K562 (cell line): ENCODE data around the gene ECI1. TPM values are rescaled to one million over a fixed set of nuclear protein-coding genes. Genes with fewer than 3 reads are reported as not detected.

Experiments used
- BACH1 ChIP-seq: fragments of 200-800 bp; sonication (Bioruptor generic); IDR thresholded peaks from 2 replicates; pipeline ENCODE4 v1.6.1; 2016; ENCODE audit warnings: missing genetic modification characterization, missing compliant biosample characterization
- CHD2 ChIP-seq: IDR thresholded peaks from 2 replicates; pipeline ENCODE4 v1.6.1; 2011; ENCODE audit warnings: low read depth, low read length
- ESRRB ChIP-seq: fragments of 250-450 bp; sonication (Bioruptor Pico); IDR thresholded peaks from 2 replicates; pipeline ENCODE4 v1.5.0; 2020; ENCODE audit warnings: mild to moderate bottlenecking, moderate library complexity, borderline replicate concordance
- GATAD2A ChIP-seq: fragments of 450-650 bp; IDR thresholded peaks from 2 replicates; pipeline ENCODE4 v1.6.1; 2017
- MTA1 ChIP-seq: fragments of 450-650 bp; IDR thresholded peaks from 2 replicates; pipeline ENCODE4 v1.6.1; 2017; ENCODE audit warnings: borderline replicate concordance
- NEUROD1 ChIP-seq: fragments of 150-350 bp; IDR thresholded peaks from 2 replicates; pipeline ENCODE4 v1.6.1; 2014; ENCODE audit warnings: borderline replicate concordance, low read length, low read depth; ENCODE audit not compliant: partially characterized antibody
- NFIC ChIP-seq: fragments of 450-650 bp; IDR thresholded peaks from 2 replicates; pipeline ENCODE4 v1.6.1; 2017; ENCODE audit warnings: mild to moderate bottlenecking, inconsistent platforms
- NFXL1 ChIP-seq: fragments of 450-650 bp; formaldehyde crosslinking; IDR thresholded peaks from 2 replicates; pipeline ENCODE4 v1.4.0; 2021; ENCODE audit warnings: mild to moderate bottlenecking
- PHF20 ChIP-seq: fragments of 450-650 bp; IDR thresholded peaks from 2 replicates; pipeline ENCODE4 v1.6.1; 2018; ENCODE audit not compliant: partially characterized antibody
- SMARCB1 ChIP-seq: IDR thresholded peaks from 2 replicates; pipeline ENCODE4 v1.6.1; 2011; ENCODE audit warnings: improper control_type of control experiment, low read depth; ENCODE audit not compliant: insufficient read length
- SP2 ChIP-seq: IDR thresholded peaks from 2 replicates; pipeline ENCODE4 v1.6.1; 2011; ENCODE audit warnings: mild to moderate bottlenecking, low read depth, low read length, moderate library complexity; ENCODE audit not compliant: poor library complexity, severe bottlenecking; ENCODE audit errors: extremely low read depth
- SRSF7 ChIP-seq: fragments of 200-400 bp; formaldehyde crosslinking; optimal IDR thresholded peaks from 2 replicates; pipeline ENCODE3; 2017; ENCODE audit warnings: mild to moderate bottlenecking, low read depth, low read length
- TAF9B ChIP-seq: fragments of 450-650 bp; IDR thresholded peaks from 2 replicates; pipeline ENCODE4 v1.6.1; 2018; ENCODE audit warnings: mild to moderate bottlenecking; ENCODE audit not compliant: partially characterized antibody
- ZFP36 ChIP-seq: fragments of 150-350 bp; IDR thresholded peaks from 2 replicates; pipeline ENCODE4 v1.6.1; 2018; ENCODE audit warnings: low read length, low read depth; ENCODE audit not compliant: partially characterized antibody
- ZKSCAN8 ChIP-seq: fragments of 200-800 bp; sonication (Bioruptor generic); IDR thresholded peaks from 2 replicates; pipeline ENCODE4 v1.6.1; 2016; ENCODE audit warnings: missing genetic modification characterization, missing compliant biosample characterization
- ZNF175 ChIP-seq: fragments of 200-800 bp; sonication (Bioruptor generic); IDR thresholded peaks from 2 replicates; pipeline ENCODE4 v1.6.1; 2016; ENCODE audit warnings: low read depth, mild to moderate bottlenecking, missing genetic modification characterization, missing compliant biosample characterization
- ZNF197 ChIP-seq: fragments of 200-800 bp; sonication (Bioruptor generic); IDR thresholded peaks from 2 replicates; pipeline ENCODE4 v1.6.1; 2016; ENCODE audit warnings: low read depth, missing genetic modification characterization, missing compliant biosample characterization
- ZNF217 ChIP-seq: sonication (generic); formaldehyde crosslinking; IDR thresholded peaks from 2 replicates; pipeline ENCODE4 v1.8.0; 2022; ENCODE audit warnings: mild to moderate bottlenecking, missing genetic modification reagents
- ZNF717 ChIP-seq: fragments of 250-450 bp; sonication (Bioruptor Pico); IDR thresholded peaks from 2 replicates; pipeline ENCODE4 v1.5.0; 2021
- ZNF780A ChIP-seq: fragments of 250-450 bp; sonication (Bioruptor Pico); IDR thresholded peaks from 2 replicates; pipeline ENCODE4 v1.5.0; 2021; ENCODE audit warnings: mild to moderate bottlenecking
- polyA plus RNA-seq, 8 experiments: library from polyadenylated mRNA; depleted of rRNA in 4 of 8; stranded (reverse) in 5 of 8; unstranded in 3 of 8; fragments of >200 nt; fragmentation: Nextera tagmentation in 2 of 8; fragmentation: Illumina TruSeq in 1 of 8; extraction: Ambion mirVana in 2 of 8; extraction: Trizol in 1 of 8; gene quantifications; 2 replicates each; pipeline versions ENCODE4 v1.2.1 to v1.2.3, GENCODE V29; 2011 to 2014; ENCODE audit warnings: inconsistent platforms in 1 of 8, missing spikeins in 1 of 8
- total RNA-seq, 7 experiments: library from RNA; depleted of rRNA in 6 of 7; stranded (reverse); fragments of >200 nt in 6 of 7; fragmentation: Illumina TruSeq in 2 of 7; extraction: Trizol in 2 of 7; gene quantifications; 2 replicates each; pipeline versions ENCODE4 v1.2.1 to v1.2.3, GENCODE V29; 2011 to 2021; ENCODE audit warnings: low replicate concordance in 1 of 7
- TF ChIP-seq, protein P1 (sequence below): IDR thresholded peaks from 2 replicates; pipeline ENCODE4 v1.6.1; 2011; ENCODE audit warnings: borderline replicate concordance, low read depth, mild to moderate bottlenecking, moderate library complexity, low read length; ENCODE audit not compliant: insufficient read depth, poor library complexity, severe bottlenecking
- TF ChIP-seq, protein P2 (sequence below), 2 experiments: fragments of 450-650 bp; conservative IDR thresholded peaks; 2 replicates each; pipeline ENCODE4 v1.6.1; 2017; ENCODE audit warnings: mild to moderate bottlenecking in 2 of 2, moderate library complexity in 2 of 2
- TF ChIP-seq, protein P3 (sequence below): fragments of 150-350 bp; conservative IDR thresholded peaks from 2 replicates; pipeline ENCODE4 v1.6.1; 2014; ENCODE audit warnings: low read length
- TF ChIP-seq, protein P4 (sequence below): sonication (generic); formaldehyde crosslinking; IDR thresholded peaks from 2 replicates; pipeline ENCODE4 v1.8.1; 2023; ENCODE audit warnings: mild to moderate bottlenecking, missing genetic modification reagents, moderate library complexity

ECI1 gene
- total and polyA plus RNA-seq, 9 of the 15 experiments (the other 6 are each of a cell fraction or from before 2014, with no cell fraction given): 4.7 to 189 (median 54.0) TPM

DNA sequence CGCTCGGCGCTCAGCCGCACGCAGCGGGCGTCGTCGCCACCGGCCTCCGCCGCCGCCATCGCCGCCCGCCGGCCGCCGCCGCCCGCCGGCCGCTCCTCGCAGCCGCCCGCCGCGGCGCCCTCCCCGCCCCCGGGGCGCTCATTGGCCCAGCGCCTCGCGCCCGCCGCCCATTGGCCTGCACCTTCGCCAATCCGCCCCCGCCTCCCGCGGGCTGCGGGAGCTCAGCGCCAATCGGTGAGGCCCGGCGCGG, 36.7 kb downstream of the ECI1 start, which contains the start of gene PGP (continued):
- TF ChIP-seq, protein P1, sequence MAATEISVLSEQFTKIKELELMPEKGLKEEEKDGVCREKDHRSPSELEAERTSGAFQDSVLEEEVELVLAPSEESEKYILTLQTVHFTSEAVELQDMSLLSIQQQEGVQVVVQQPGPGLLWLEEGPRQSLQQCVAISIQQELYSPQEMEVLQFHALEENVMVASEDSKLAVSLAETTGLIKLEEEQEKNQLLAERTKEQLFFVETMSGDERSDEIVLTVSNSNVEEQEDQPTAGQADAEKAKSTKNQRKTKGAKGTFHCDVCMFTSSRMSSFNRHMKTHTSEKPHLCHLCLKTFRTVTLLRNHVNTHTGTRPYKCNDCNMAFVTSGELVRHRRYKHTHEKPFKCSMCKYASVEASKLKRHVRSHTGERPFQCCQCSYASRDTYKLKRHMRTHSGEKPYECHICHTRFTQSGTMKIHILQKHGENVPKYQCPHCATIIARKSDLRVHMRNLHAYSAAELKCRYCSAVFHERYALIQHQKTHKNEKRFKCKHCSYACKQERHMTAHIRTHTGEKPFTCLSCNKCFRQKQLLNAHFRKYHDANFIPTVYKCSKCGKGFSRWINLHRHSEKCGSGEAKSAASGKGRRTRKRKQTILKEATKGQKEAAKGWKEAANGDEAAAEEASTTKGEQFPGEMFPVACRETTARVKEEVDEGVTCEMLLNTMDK: no peak
- TF ChIP-seq MTA1 (no peak), SMARCB1 (no peak), ZNF217 (no peak), GATAD2A (no peak), ZKSCAN8 (CRISPR knock-in tag) (peak; percentile 97; the same call in 1 of the 2 replicates), ZNF175 (CRISPR knock-in tag) (peak; percentile 99), TAF9B (no peak), ZFP36 (no peak), ZNF780A (no peak), PHF20 (no peak), ESRRB (CRISPR knock-in tag) (peak; percentile 82; the same call in 1 of the 2 replicates), BACH1 (peak; percentile 97), NEUROD1 (peak; percentile 100), SRSF7 (no peak), ZNF717 (CRISPR knock-in tag) (no peak), NFIC (no peak), ZNF197 (CRISPR knock-in tag) (0 out of 2 replicates have a peak, but pooled peaks have one; percentile 97), SP2 (peak; percentile 84), CHD2 (peak; percentile 95), NFXL1 (CRISPR knock-in tag) (peak; percentile 62; the same call in 1 of the 2 replicates)
- TF ChIP-seq, protein P2, sequence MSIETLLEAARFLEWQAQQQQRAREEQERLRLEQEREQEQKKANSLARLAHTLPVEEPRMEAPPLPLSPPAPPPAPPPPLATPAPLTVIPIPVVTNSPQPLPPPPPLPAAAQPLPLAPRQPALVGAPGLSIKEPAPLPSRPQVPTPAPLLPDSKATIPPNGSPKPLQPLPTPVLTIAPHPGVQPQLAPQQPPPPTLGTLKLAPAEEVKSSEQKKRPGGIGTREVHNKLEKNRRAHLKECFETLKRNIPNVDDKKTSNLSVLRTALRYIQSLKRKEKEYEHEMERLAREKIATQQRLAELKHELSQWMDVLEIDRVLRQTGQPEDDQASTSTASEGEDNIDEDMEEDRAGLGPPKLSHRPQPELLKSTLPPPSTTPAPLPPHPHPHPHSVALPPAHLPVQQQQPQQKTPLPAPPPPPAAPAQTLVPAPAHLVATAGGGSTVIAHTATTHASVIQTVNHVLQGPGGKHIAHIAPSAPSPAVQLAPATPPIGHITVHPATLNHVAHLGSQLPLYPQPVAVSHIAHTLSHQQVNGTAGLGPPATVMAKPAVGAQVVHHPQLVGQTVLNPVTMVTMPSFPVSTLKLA (conservative IDR thresholded peaks at IDR 0.05): no peak
- TF ChIP-seq, protein P3, sequence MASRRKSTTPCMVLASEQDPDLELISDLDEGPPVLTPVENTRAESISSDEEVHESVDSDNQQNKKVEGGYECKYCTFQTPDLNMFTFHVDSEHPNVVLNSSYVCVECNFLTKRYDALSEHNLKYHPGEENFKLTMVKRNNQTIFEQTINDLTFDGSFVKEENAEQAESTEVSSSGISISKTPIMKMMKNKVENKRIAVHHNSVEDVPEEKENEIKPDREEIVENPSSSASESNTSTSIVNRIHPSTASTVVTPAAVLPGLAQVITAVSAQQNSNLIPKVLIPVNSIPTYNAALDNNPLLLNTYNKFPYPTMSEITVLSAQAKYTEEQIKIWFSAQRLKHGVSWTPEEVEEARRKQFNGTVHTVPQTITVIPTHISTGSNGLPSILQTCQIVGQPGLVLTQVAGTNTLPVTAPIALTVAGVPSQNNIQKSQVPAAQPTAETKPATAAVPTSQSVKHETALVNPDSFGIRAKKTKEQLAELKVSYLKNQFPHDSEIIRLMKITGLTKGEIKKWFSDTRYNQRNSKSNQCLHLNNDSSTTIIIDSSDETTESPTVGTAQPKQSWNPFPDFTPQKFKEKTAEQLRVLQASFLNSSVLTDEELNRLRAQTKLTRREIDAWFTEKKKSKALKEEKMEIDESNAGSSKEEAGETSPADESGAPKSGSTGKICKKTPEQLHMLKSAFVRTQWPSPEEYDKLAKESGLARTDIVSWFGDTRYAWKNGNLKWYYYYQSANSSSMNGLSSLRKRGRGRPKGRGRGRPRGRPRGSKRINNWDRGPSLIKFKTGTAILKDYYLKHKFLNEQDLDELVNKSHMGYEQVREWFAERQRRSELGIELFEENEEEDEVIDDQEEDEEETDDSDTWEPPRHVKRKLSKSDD: no peak
- TF ChIP-seq, protein P4, sequence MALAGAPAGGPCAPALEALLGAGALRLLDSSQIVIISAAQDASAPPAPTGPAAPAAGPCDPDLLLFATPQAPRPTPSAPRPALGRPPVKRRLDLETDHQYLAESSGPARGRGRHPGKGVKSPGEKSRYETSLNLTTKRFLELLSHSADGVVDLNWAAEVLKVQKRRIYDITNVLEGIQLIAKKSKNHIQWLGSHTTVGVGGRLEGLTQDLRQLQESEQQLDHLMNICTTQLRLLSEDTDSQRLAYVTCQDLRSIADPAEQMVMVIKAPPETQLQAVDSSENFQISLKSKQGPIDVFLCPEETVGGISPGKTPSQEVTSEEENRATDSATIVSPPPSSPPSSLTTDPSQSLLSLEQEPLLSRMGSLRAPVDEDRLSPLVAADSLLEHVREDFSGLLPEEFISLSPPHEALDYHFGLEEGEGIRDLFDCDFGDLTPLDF (CRISPR knock-in tag): no peak
